Measurements from ENCODE around the gene CDNF. TPM values are rescaled to one million over a fixed set of nuclear protein-coding genes. Genes with fewer than 3 reads are reported as not detected.

The CDNF gene
- total and polyA plus RNA-seq, 2 donors (not counting 3 experiments of a cell fraction or from before 2014, with no cell fraction given), result 0.40 to 0.58 TPM

DNA sequence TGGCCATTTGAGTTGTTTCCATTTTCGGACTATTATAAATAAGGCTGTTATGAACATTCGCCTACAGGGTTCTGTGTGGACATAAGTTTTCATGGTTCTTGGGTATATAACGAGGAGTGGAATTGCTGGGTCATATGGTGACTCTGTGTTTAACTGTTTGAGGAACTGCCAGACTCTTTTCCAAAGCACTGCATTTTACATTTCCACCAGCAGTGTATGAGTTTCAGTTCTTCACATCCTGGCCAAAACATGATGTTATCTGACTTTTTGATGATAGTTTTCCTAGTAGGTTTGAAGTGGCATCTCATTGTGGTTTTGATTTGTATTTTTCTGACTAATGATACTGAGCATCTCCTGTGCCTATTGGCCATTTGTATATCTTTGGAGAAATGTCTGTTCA, 46.2 kb upstream of the CDNF start:
- DNase-seq (ENCODE audit: low read depth, low spot score), result no peak
- Histone ChIP-seq H3K9me1 (replicated peaks; ENCODE audit: control insufficient read depth, extremely low read depth, insufficient read depth, low read length) (no peaks in the 10 kb centered on the region), H3K4me2 (ENCODE audit: insufficient read depth, low read length) (no peak overlapping the region), H3K4me1 (ENCODE audit: control insufficient read depth, extremely low read depth, insufficient read depth, low read length) (peaks cover 12% of the 10 kb centered on the region), H3K27ac (ENCODE audit: insufficient read depth, low read depth, low read length) (no peak overlapping the region), H3K4me3 (replicated peaks in 1 of 3; ENCODE audit: insufficient read depth in 1 of 3, low read depth in 1 of 3, low read length in 3 of 3) (no peak overlapping the region), H2AFZ (ENCODE audit: low read depth, low read length) (no peak overlapping the region), H4K20me1 (replicated peaks; ENCODE audit: control insufficient read depth, extremely low read depth, insufficient read depth, low read length) (peaks cover 3% of the 10 kb centered on the region), H3K27me3 (ENCODE audit: control insufficient read depth in 2 of 2, insufficient read depth in 2 of 2, low read length in 2 of 2) (no peaks in the 10 kb centered on the region), H3K9me3 (replicated peaks; ENCODE audit: control insufficient read depth, insufficient read depth, low read length) (no peaks in the 10 kb centered on the region), H3K9ac (replicated peaks; ENCODE audit: extremely low read depth, insufficient read depth, low read length) (no peak overlapping the region), H3K36me3 (ENCODE audit: control insufficient read depth in 2 of 2, extremely low read depth in 1 of 2, insufficient read depth in 2 of 2, low read length in 2 of 2) (peaks cover 0 to 5% of the 10 kb centered on the region in 2 experiments), H3K79me2 (ENCODE audit: control insufficient read depth, insufficient read depth, low read length) (peaks cover 88% of the 10 kb centered on the region)
- CTCF ChIA-PET, result no interaction called here
- POLR2A ChIA-PET, result no interaction called here
- intact Hi-C loops (cut with micrococcal nuclease) (no loop called here), dilution Hi-C loops (cut with MboI; ENCODE audit: extremely low pct_ligation_motif_present, low sequenced_read_pairs) (no loop called here)
- TF ChIP-seq MYC (IDR thresholded peaks at IDR 0.05; ENCODE audit: low read depth, low read length) (no peak), FOS (IDR thresholded peaks at IDR 0.05; ENCODE audit: borderline replicate concordance, insufficient read depth, low read length) (no peak), POLR2AphosphoS5 (IDR thresholded peaks at IDR 0.05; ENCODE audit: insufficient read depth, low read depth, low read length) (no peak), JUN (IDR thresholded peaks at IDR 0.05; ENCODE audit: borderline replicate concordance, insufficient read depth, insufficient read length, low read depth) (no peak), GATA2 (IDR thresholded peaks at IDR 0.05; ENCODE audit: insufficient read depth, insufficient read length, low read depth, low read length) (no peak), POLR2A (IDR thresholded peaks at IDR 0.05; ENCODE audit: low read depth, low read length) (no peak), MAX (IDR thresholded peaks at IDR 0.05; ENCODE audit: insufficient read depth, insufficient read length) (no peak), CTCF (IDR thresholded peaks at IDR 0.05; ENCODE audit: extremely low read depth in 1 of 2, insufficient read depth in 1 of 2, low read depth in 1 of 2, low read length in 2 of 2) (no peak), EZH2 (IDR thresholded peaks at IDR 0.05; ENCODE audit: borderline replicate concordance, low read depth, low read length, severe bottlenecking) (no peak)
- no peak for FAIRE-seq
- no TSS peak for BruUV-seq (replicated peaks)
